SK-N-SH (cell line): ENCODE data around the gene MARVELD2. TPM values are rescaled to one million over a fixed set of nuclear protein-coding genes. Genes with fewer than 3 reads are reported as not detected.

Experiments used
- CTCF ChIA-PET: fragments of 300-600, 350-600 bp; formaldehyde crosslinking; extraction: SDS; loops from one replicate; lab custom pipeline; 2021; lab: Yijun Ruan, JAX
- POLR2A ChIA-PET: fragments of 350-600 bp; sonication (Branson Sonifier 250); formaldehyde crosslinking; extraction: SDS; loops from one replicate; lab custom pipeline; 2020; ENCODE audit warnings: antibody characterized with exemption, inconsistent platforms; lab: Yijun Ruan, JAX
- DNase-seq: peaks from one replicate; pipeline ENCODE4 v3.0.0; 2012
- H2AFZ ChIP-seq: fragments of 200-600 bp; sonication (generic); 2 replicates; pipeline ENCODE4 v1.8.1; 2016; ENCODE audit warnings: antibody characterized with exemption, mild to moderate bottlenecking, low read depth
- H3F3A ChIP-seq: fragments of 200-600 bp; sonication (generic); replicated peaks from 2 replicates; pipeline ENCODE3; 2016; ENCODE audit warnings: antibody characterized with exemption, mild to moderate bottlenecking; ENCODE audit not compliant: insufficient read depth
- H3K27ac ChIP-seq, 2 experiments: fragments of 200-500 bp in 1 of 2; fragments of 200-600 bp in 1 of 2; sonication (Bioruptor generic) in 1 of 2; sonication (generic), shearing (Covaris generic) in 1 of 2; 2 replicates each; pipeline versions ENCODE4 v1.5.1 to v1.6.1; 2014 to 2016; ENCODE audit warnings: low read depth in 2 of 2, inconsistent platforms in 1 of 2, low read length in 1 of 2, mild to moderate bottlenecking in 1 of 2, mixed read lengths in 1 of 2
- H3K27me3 ChIP-seq: fragments of 200-600 bp; sonication (generic), shearing (Covaris generic); 2 replicates; pipeline ENCODE4 v1.6.1; 2016; ENCODE audit warnings: mixed run types; ENCODE audit not compliant: insufficient read depth
- H3K36me3 ChIP-seq, 2 experiments: fragments of 200-500 bp in 1 of 2; fragments of 200-600 bp in 1 of 2; sonication (Bioruptor generic) in 1 of 2; sonication (generic) in 1 of 2; replicated peaks in 1 of 2; 2 replicates each; pipeline versions ENCODE3 to v1.5.1; 2014 to 2016; ENCODE audit warnings: low read length in 1 of 2, mild to moderate bottlenecking in 1 of 2; ENCODE audit not compliant: insufficient read depth in 2 of 2, control insufficient read depth in 1 of 2
- H3K4me1 ChIP-seq, 2 experiments: fragments of 200-500 bp in 1 of 2; fragments of 200-600 bp in 1 of 2; sonication (Bioruptor generic) in 1 of 2; sonication (generic), shearing (Covaris generic) in 1 of 2; 2 replicates each; pipeline versions ENCODE4 v1.5.1 to v1.6.1; 2014 to 2016; ENCODE audit warnings: low read depth in 1 of 2, low read length in 1 of 2, mixed run types in 1 of 2; ENCODE audit not compliant: insufficient read depth in 2 of 2, control insufficient read depth in 1 of 2
- H3K4me2 ChIP-seq: fragments of 200-600 bp; sonication (generic), shearing (Covaris generic); 2 replicates; pipeline ENCODE4 v1.6.1; 2017; ENCODE audit warnings: mixed run types
- H3K4me3 ChIP-seq, 2 experiments: fragments of 200-500 bp in 1 of 2; fragments of 200-600 bp in 1 of 2; sonication (Bioruptor generic) in 1 of 2; sonication (generic), shearing (Covaris generic) in 1 of 2; 2 replicates each; pipeline versions ENCODE4 v1.5.1 to v1.8.1; 2014 to 2016; ENCODE audit warnings: low read depth in 2 of 2, inconsistent platforms in 1 of 2, low read length in 1 of 2, mild to moderate bottlenecking in 1 of 2, mixed read lengths in 1 of 2, moderate library complexity in 1 of 2
- H3K79me2 ChIP-seq: fragments of 200-600 bp; sonication (generic); 2 replicates; pipeline ENCODE4 v1.8.1; 2017; ENCODE audit warnings: mild to moderate bottlenecking; ENCODE audit not compliant: insufficient read depth
- H3K9ac ChIP-seq: fragments of 200-600 bp; sonication (generic); 2 replicates; pipeline ENCODE4 v1.6.1; 2017; ENCODE audit warnings: mixed run types
- H3K9me2 ChIP-seq: fragments of 200-600 bp; sonication (generic); 2 replicates; pipeline ENCODE4 v1.6.1; 2017; ENCODE audit warnings: mixed run types
- H3K9me3 ChIP-seq: fragments of 200-600 bp; sonication (generic); 2 replicates; pipeline ENCODE4 v1.6.1; 2017; ENCODE audit warnings: mixed run types, mild to moderate bottlenecking, moderate library complexity
- H4K20me1 ChIP-seq: fragments of 200-600 bp; sonication (generic); 2 replicates; pipeline ENCODE4 v1.6.1; 2017; ENCODE audit warnings: mild to moderate bottlenecking, mixed run types; ENCODE audit not compliant: insufficient read depth
- CHD2 ChIP-seq: fragments of 150-350 bp; IDR thresholded peaks from 2 replicates; pipeline ENCODE4 v1.6.1; 2018; ENCODE audit warnings: low read length; ENCODE audit not compliant: partially characterized antibody
- ELF1 ChIP-seq: IDR thresholded peaks from 2 replicates; pipeline ENCODE4 v1.4.0; 2012
- EZH2phosphoT487 ChIP-seq: fragments of 200-600 bp; sonication (generic); IDR thresholded peaks from 2 replicates; pipeline ENCODE4 v1.6.1; 2017; ENCODE audit warnings: low read depth, mixed run types, mild to moderate bottlenecking, antibody characterized with exemption, moderate library complexity, borderline replicate concordance
- GABPA ChIP-seq: IDR thresholded peaks from 2 replicates; pipeline ENCODE4 v1.4.0; 2012; ENCODE audit warnings: low read depth, mild to moderate bottlenecking
- MEF2A ChIP-seq: IDR thresholded peaks from 2 replicates; pipeline ENCODE4 v1.4.0; 2012; ENCODE audit warnings: low read depth, borderline replicate concordance
- POLR2AphosphoS5 ChIP-seq: IDR thresholded peaks from 2 replicates; pipeline ENCODE4 v1.6.1; 2012; ENCODE audit warnings: low read depth, low read length
- RCOR1 ChIP-seq: fragments of 150-350 bp; IDR thresholded peaks from 2 replicates; pipeline ENCODE4 v1.6.1; 2017; ENCODE audit warnings: antibody characterized with exemption, low read length
- SIN3A ChIP-seq: IDR thresholded peaks from 2 replicates; pipeline ENCODE4 v1.6.1; 2012; ENCODE audit warnings: low read depth, mild to moderate bottlenecking, low read length, moderate library complexity, borderline replicate concordance
- SMC3 ChIP-seq: IDR thresholded peaks from 2 replicates; pipeline ENCODE4 v1.6.1; 2012; ENCODE audit warnings: low read depth, low read length, improper control_type of control experiment
- TAF1 ChIP-seq: IDR thresholded peaks from 2 replicates; pipeline ENCODE4 v1.6.1; 2012; ENCODE audit warnings: low read depth, mild to moderate bottlenecking, low read length, moderate library complexity, borderline replicate concordance
- TCF12 ChIP-seq: IDR thresholded peaks from 2 replicates; pipeline ENCODE4 v1.4.0; 2012
- WGBS: methylation state at CpG from one replicate; pipeline ENCODE4 v1.1.6; 2017; ENCODE audit warnings: low lambda C conversion rate; 5-methylcytosine and 5-hydroxymethylcytosine counted together
- polyA plus RNA-seq, 3 experiments: library from polyadenylated mRNA; depleted of rRNA; stranded (reverse); fragments of >200 nt; gene quantifications; 2 replicates each; pipeline ENCODE4 v1.2.3, GENCODE V29; 2012
- TF ChIP-seq, protein P1 (sequence below): IDR thresholded peaks from 2 replicates; pipeline ENCODE4 v1.4.0; 2012; ENCODE audit warnings: low read depth, borderline replicate concordance
- TF ChIP-seq, protein P2 (sequence below): IDR thresholded peaks from 2 replicates; pipeline ENCODE4; 2012
- TF ChIP-seq, protein P3 (sequence below): fragments of 150-350 bp; IDR thresholded peaks from 2 replicates; pipeline ENCODE4 v1.6.1; 2016; ENCODE audit warnings: mild to moderate bottlenecking, low read depth, low read length
- TF ChIP-seq, protein P4 (sequence below): IDR thresholded peaks from 2 replicates; pipeline ENCODE4 v1.4.0; 2012; ENCODE audit warnings: low read depth
- TF ChIP-seq, protein P5 (sequence below): fragments of 150-350 bp; IDR thresholded peaks from 2 replicates; pipeline ENCODE4 v1.6.1; 2017; ENCODE audit warnings: antibody characterized with exemption, low read length, low read depth, borderline replicate concordance
- TF ChIP-seq, protein P6 (sequence below): fragments of 200-600 bp; sonication (generic); IDR thresholded peaks from 2 replicates; pipeline ENCODE4 v1.6.1; 2017; ENCODE audit warnings: antibody characterized with exemption, mild to moderate bottlenecking, moderate library complexity

Gene MARVELD2
- polyA plus RNA-seq, 1 of the 3 experiments (the other 2 are of a cell fraction): 0.07 TPM

DNA sequence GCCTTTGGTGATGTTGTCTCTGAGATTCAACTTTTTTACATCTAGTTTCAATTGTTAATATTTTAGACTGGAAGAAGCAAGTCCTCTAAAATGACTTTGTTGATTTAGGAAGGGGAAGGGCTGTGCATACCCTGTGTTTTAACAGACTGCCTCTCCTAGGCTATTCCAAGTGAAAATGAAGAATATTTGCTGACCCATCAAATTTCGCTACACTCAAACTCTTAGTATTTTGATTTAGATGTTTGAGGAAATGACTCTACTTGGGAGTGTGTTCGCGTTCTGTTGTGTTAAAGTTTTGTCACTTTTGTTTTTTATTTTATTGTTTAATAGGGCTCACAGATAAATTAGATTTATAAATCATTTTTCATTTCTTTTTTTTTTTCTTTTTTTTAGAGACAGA, 3.6 kb downstream of the MARVELD2 start (continued):
- TF ChIP-seq, protein P1, sequence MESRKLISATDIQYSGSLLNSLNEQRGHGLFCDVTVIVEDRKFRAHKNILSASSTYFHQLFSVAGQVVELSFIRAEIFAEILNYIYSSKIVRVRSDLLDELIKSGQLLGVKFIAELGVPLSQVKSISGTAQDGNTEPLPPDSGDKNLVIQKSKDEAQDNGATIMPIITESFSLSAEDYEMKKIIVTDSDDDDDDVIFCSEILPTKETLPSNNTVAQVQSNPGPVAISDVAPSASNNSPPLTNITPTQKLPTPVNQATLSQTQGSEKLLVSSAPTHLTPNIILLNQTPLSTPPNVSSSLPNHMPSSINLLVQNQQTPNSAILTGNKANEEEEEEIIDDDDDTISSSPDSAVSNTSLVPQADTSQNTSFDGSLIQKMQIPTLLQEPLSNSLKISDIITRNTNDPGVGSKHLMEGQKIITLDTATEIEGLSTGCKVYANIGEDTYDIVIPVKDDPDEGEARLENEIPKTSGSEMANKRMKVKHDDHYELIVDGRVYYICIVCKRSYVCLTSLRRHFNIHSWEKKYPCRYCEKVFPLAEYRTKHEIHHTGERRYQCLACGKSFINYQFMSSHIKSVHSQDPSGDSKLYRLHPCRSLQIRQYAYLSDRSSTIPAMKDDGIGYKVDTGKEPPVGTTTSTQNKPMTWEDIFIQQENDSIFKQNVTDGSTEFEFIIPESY: no peak
- TF ChIP-seq CHD2 (no peak), SIN3A (no peak), SMC3 (no peak), RCOR1 (no peak)
- TF ChIP-seq, protein P2, sequence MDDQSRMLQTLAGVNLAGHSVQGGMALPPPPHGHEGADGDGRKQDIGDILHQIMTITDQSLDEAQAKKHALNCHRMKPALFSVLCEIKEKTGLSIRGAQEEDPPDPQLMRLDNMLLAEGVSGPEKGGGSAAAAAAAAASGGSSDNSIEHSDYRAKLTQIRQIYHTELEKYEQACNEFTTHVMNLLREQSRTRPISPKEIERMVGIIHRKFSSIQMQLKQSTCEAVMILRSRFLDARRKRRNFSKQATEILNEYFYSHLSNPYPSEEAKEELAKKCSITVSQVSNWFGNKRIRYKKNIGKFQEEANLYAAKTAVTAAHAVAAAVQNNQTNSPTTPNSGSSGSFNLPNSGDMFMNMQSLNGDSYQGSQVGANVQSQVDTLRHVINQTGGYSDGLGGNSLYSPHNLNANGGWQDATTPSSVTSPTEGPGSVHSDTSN: no peak

DNA sequence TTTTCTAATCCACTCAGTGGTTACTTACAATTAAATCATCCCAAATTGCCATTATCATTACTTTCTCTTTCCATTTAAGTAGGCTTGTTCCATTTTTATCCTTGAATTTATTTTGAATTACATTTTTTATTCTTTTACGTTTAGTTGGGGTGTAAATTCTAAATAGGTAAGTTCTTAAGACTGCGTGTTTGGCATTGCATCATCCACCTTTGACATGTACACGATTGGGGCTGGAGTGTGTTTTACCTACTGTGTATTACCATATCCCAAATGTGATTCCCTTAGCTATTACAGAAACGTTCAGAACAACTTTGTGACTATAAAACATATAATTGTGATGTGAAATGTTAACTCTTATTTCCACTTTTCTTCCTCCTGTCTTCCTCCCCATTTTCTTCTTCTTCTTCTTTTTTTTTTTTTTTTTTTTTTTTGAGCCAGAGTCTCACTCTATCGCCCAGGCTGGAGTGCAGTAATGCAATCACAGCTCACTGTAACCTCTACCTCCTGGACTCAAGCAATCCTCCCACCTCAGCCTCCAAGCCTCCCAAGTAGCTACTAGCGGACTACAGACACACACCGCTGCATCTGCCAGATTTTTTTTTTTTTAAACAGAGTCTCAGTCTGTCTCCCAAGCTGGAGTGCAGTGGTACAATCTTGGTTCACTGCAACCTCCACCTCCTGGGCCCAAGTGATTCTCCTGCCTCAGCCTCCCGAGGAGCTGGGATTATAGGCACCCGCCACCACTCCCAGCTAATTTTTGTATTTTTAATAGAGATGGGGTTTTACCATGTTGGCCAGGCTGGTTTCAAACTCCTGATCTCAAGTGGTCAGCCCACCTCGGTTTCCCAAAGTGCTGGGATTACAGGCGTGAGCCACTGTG, 16.7 kb downstream of the MARVELD2 start:
- Histone ChIP-seq H3K4me2 (no peak overlapping the region), H3K4me3 (no peak overlapping the region), H4K20me1 (no peaks in the 10 kb centered on the region), H3K9me2 (no peaks in the 10 kb centered on the region), H3K79me2 (no peaks in the 10 kb centered on the region), H3K36me3 (no peaks in the 10 kb centered on the region), H3K9me3 (no peaks in the 10 kb centered on the region), H3K27ac (no peak overlapping the region), H2AFZ (no peak overlapping the region), H3K9ac (no peak overlapping the region), H3K27me3 (no peaks in the 10 kb centered on the region)
- whole genome bisulfite sequencing: 88% methylated on average over 11 of the region's 11 CpGs
- CTCF ChIA-PET: interaction anchor here (0.6 kb wide), 1 partner anchor 10 kb away, joined by 3 read pairs; no protein-coding TSS in a partner anchor
- DNase-seq: no peak
- POLR2A ChIA-PET: no interaction called here
- TF ChIP-seq POLR2AphosphoS5: no peak
- TF ChIP-seq, protein P3, sequence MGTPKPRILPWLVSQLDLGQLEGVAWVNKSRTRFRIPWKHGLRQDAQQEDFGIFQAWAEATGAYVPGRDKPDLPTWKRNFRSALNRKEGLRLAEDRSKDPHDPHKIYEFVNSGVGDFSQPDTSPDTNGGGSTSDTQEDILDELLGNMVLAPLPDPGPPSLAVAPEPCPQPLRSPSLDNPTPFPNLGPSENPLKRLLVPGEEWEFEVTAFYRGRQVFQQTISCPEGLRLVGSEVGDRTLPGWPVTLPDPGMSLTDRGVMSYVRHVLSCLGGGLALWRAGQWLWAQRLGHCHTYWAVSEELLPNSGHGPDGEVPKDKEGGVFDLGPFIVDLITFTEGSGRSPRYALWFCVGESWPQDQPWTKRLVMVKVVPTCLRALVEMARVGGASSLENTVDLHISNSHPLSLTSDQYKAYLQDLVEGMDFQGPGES: no peak
- TF ChIP-seq TCF12: no peak
- TF ChIP-seq SIN3A: no peak
- TF ChIP-seq, protein P4, sequence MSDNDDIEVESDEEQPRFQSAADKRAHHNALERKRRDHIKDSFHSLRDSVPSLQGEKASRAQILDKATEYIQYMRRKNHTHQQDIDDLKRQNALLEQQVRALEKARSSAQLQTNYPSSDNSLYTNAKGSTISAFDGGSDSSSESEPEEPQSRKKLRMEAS: no peak
- no peak for TF ChIP-seq MEF2A
- no peak for TF ChIP-seq GABPA
- TF ChIP-seq ELF1: no peak
- TF ChIP-seq, protein P5, sequence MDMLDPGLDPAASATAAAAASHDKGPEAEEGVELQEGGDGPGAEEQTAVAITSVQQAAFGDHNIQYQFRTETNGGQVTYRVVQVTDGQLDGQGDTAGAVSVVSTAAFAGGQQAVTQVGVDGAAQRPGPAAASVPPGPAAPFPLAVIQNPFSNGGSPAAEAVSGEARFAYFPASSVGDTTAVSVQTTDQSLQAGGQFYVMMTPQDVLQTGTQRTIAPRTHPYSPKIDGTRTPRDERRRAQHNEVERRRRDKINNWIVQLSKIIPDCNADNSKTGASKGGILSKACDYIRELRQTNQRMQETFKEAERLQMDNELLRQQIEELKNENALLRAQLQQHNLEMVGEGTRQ: no peak
- no peak for TF ChIP-seq EZH2phosphoT487
- TF ChIP-seq, protein P6, sequence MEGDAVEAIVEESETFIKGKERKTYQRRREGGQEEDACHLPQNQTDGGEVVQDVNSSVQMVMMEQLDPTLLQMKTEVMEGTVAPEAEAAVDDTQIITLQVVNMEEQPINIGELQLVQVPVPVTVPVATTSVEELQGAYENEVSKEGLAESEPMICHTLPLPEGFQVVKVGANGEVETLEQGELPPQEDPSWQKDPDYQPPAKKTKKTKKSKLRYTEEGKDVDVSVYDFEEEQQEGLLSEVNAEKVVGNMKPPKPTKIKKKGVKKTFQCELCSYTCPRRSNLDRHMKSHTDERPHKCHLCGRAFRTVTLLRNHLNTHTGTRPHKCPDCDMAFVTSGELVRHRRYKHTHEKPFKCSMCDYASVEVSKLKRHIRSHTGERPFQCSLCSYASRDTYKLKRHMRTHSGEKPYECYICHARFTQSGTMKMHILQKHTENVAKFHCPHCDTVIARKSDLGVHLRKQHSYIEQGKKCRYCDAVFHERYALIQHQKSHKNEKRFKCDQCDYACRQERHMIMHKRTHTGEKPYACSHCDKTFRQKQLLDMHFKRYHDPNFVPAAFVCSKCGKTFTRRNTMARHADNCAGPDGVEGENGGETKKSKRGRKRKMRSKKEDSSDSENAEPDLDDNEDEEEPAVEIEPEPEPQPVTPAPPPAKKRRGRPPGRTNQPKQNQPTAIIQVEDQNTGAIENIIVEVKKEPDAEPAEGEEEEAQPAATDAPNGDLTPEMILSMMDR: no peak
- no peak for TF ChIP-seq TAF1
- TF ChIP-seq, all 33 proteins: peak for 0
- Histone ChIP-seq H3F3A (no peaks in the 10 kb centered on the region), H3K4me1 (no peaks in the 10 kb centered on the region)
